NCI-H345 treated with DMSO at 0.1 percent for 48 hours (cell line): ENCODE data around the gene ABHD12.
"Not testable (repeated sequence)": the region's sequence is repeated elsewhere in the genome, so short reads cannot be mapped to it uniquely, and the experiment has no call there.

Experiments
- DNase-seq: peaks from one replicate; lab custom pipeline; 2025; ENCODE audit not compliant: unreplicated experiment; lab: John Stamatoyannopoulos, UW

Gene ABHD12

DNA sequence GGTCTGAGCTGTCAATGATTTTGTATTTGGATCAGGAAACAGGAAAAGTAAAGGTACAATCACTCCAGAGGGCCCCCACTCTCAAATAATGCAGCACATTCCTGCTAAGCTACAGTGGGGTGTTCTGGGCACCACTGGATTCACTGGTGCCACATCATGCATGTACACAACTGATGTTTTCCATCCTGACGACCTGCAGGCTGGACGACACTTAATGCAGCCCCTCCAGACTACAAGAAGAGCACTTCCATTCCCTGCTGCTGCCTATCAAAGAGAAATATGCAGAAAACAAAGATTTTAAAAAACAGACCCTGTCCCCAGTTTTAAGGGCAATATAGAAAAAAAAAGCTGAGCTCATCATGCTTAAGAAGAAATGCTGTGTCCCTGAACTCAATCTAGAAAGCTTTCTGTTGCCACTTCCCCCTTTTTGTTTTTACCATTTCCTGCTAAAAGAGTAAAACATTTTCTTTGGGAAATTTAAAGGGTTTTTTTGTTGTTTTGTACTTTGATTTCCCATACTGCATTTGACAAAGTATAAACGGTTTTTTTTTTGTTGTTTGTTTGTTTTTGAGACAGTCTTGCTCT, 35.5 kb downstream of the ABHD12 start:
- DNase-seq: no peak

DNA sequence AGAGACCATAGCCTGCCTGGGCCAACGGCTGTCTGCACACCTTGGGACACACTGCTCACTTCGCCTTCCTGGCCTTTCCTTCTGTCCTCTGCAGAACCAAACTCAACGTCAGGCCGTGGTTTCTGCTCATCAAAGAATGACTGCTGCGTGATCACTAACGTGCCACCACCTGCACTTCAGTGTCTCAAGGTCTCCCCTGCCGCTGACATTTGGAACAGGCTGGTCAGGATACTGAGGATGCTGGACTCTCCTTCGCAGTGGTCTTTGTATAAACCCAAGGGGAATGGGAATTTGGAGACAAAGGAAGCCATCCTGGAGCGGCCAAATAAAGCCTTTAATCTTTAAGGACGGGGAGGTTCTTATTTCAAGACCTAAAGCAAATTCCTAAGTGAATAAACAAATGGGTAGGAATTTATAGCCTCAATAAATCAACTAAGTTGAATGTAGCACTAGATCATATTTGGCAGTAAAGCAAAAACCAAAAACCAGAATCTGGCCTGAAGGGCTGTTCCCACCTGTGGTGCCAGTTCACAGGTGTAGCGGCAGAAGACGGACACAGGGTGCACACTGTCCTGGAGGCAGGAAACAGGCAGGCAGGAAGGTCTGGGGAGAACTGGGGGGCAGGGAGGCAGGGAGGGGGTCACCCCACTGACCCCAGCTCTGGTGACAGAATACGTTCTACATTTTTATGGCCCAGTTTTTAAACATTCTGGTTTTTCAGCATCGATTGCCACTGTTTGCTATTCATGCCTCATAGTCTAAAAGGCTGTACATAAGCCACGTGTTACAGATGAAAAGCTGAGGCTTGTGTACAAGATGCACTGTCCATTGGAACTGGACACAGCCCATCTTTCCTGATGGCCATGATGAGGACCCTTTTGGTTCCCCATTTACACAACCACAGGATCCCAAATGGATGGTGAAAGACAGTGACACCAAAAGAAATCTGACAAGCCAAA, 36.6 kb downstream of the ABHD12 start:
- DNase-seq: no peak

DNA sequence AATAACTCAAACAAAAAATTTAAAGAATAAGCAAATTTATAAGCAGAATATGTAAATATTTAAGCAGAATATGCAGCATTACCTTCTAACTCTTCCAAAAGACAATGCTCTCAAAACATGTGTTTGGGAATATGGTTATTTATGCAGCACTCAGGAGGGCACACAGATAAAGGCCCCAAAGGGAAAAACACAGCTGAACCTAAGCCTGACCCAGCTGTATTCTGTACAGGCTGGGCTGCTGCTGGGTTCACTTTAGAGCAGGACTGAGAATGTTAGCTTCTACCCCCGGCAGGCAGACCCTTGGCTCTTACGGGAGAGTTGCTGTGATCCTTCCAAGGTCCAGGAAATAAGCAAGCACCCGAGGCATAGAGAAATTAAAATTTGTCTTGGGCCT, 37.3 kb downstream of the ABHD12 start:
- no peak for DNase-seq

- DNase-seq: no peak
Measured at GRCh38 chr20:25352746-25353145, 37.9 kb downstream of the ABHD12 start.

DNA sequence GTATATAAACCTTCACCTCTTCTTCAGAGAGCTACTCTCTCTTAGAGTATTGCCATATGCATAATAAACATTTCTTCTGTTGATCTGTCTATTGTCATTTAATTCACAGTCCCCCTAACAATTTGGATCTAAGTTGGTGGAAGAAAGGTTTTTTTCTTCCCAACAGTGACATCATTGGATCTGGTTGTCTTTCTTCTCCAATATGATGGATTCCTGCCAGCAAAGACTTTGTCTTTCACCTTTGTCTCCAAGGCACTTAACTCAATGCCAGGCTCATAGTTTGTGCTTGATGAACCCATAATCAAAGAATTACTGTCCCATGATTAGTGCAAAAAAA, 39.6 kb downstream of the ABHD12 start:
- DNase-seq: no peak

GRCh38 chr20:25346349-25346748, 44.3 kb downstream of the ABHD12 start:
- no peak for DNase-seq

DNA sequence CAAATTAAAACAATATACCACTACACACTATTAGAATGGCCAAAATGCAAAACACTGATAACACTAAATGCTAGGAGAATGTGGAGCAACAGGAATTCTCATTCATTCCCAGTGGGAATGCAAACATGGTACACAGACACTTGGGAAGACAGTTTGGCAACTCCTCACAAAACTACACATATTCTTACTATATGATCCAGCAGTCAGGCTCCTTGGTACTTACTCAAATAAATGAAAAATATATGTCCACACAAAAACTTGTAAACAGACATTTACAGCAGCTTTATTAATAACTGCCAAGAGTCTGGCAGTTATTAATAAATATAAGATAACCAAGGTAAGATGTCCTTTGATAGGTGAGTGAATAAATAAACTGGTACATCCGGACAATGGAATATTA, 44.9 kb downstream of the ABHD12 start:
- no peak for DNase-seq

GRCh38 chr20:25344634-25345033, 46.0 kb downstream of the ABHD12 start:
- no peak for DNase-seq

DNA sequence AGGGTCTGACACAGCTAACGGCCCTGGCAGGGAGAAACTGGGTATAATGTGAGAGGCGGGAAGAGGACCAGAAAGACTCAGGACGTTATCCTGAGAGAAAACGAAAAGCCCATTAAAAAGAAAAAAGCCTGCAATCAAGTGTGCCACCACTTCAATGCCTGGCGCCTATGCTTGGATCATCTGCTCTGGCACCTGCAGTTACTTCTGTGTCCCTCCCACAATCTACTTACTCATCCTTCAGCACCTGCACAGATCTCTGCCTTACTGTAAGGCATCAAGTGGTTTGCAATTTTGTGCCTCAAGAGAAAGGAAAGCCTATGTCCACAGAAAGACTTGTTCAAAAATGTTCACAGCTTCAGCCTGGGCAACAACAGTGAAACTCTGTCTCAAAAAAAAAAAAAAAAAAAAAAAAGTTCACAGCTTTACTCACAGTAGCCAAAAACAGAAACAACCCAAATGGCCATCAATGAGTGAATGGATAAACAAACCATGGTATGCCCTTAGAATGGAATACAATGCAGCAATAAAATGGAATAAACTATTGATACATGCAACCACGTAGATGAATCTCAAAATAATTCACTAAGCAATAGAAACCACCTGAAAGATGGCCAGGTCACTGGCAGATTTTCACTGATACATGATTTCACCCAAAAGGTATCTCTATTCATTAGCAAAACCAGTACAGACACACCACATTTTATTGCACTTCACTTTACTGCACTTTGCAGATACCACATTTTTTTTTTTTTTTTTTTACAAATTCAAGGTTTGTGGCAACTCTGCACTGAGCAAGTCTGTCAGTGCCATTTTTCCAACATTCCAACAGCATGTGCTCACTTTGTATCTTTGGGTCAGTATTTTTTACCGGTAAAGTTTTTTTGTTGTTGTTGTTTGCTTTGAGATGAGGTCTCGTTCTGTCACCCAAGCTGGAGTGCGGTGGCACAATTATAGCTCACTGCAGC, 48.6 kb downstream of the ABHD12 start:
- peak; percentile 44 for DNase-seq

DNA sequence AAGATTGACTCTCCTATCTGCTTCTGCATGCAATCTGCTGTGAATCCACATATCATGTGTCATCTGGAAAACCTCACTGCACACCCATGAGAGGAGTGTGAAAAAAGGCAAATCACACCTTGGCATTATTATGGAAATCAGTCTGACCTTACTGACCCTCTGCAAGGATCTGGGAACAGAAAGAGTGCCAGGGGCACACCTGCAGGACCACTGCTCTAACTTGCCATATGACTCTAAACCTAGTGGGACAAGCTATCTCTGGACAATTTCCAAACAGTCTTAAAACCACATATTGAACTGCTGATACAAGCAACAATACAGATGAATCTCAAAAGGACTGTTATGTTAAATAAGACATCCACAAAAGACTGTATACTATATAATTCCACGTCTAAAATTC, 50.3 kb downstream of the ABHD12 start:
- no peak for DNase-seq

DNA sequence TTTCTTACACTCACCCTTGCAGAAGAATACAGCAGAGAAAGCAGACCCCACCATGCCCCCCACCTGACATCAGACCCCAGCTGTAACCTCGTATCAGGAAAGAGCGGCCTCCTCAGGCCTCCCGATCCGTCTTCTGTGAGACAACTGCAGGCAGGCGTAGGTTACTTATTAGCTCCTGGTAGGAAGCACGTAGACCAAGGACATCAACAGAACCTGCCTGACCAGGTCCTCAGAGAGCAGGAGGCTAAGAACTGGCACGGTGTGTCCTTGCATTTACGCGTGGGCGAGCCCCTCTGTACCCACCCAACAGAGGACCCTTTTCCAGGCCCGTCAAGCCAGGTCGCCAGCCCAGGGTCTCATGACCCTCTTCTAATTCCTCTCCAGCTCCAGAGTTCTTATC, 51.0 kb downstream of the ABHD12 start:
- DNase-seq: no peak

DNA sequence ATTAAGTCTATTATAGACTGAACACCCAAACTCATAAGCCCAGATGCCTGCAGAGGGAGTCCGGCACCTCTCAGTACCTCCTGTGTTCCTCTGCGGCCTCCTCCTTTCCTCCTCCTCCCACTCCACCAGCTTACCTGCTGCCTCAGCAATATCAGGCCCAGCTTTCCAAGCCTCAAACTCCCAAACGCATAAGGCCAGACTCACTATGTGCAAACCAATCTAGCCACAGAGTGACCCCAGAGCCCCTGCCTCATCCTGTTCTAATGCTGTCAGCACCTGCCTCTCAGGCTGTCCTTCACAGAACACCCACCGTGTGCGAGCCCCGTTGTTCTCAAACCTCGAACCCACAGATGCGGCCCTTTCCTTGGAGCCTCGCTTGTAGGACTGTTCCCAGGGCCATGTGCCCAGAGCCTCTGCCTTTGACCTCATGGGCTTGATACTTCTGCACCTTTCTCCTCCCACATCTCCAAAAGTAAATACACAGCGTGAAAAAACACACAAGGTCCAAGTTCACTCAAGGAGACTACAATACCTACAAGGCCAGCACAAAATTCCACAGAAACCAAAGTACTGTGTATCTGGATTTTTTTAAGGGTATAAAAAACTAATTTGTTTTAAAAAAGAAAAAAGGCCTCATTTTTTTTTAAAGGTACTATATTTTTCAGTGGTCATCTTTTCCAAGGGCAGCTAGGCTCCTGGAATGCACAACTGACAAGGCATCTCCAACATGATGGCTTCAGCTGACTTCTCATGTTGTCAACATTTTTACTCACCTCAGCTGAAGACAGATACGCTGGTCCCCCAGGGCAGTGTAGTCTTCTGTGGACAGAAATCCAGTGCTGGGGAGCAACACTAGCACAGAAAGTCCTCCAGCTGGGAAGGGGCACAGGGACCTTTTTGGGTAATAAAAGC, 52.3 kb downstream of the ABHD12 start:
- no peak for DNase-seq

DNA sequence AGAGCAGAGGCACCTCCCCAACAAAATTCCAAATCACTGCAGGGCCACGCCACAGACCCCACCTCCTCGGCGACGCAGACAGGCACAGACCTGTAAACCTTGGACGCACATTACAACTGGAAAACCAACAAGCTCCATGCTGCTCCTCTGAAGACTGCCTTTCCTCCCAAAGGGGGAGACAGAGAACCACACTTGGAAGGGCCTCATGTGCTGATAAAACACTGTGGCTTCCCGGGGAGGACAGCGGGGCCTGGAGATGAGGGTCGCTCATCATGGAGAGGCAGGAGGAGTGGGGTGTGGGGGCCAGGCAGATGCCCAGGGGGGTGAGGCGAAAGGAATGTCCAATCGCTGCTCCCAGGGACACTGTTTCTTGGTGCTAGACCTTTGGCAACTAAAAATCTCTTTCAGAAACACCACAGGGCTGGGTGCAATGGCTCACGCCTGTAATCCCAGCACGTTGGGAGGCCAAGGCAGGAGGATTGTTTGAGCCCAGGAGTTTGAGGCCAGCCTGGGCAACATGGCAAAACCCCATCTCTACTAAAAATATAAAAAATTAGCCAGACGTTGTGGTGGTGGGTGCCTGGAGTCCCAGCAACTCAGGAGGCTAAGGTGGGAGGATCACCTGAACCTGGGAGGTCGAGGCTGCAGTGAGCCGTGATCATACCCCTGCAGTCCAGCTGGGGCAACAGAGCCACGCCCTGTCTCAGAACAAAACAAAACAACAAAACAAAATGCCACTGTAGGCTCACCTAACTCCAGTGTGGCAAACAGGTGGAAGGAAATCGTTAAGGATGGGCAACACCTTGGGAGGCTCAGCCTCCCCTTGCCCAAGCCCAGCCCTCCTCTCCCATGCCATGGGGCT, 53.8 kb downstream of the ABHD12 start:
- DNase-seq: no peak

DNA sequence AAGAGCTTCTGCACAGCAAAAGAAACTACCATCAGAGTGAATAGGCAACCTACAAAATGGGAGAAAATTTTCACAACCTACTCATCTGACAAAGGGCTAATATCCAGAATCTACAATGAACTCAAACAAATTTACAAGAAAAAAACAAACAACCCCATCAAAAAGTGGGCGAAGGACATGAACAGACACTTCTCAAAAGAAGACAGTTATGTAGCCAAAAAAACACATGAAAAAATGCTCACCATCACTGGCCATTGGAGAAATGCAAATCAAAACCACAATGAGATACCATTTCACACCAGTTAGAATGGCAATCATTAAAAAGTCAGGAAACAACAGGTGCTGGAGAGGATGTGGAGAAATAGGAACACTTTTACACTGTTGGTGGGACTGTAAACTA, 55.7 kb downstream of the ABHD12 start:
- not testable (repeated sequence) for DNase-seq

GRCh38 chr20:25328954-25329498, 61.6 kb downstream of the ABHD12 start:
- DNase-seq: no peak

DNA sequence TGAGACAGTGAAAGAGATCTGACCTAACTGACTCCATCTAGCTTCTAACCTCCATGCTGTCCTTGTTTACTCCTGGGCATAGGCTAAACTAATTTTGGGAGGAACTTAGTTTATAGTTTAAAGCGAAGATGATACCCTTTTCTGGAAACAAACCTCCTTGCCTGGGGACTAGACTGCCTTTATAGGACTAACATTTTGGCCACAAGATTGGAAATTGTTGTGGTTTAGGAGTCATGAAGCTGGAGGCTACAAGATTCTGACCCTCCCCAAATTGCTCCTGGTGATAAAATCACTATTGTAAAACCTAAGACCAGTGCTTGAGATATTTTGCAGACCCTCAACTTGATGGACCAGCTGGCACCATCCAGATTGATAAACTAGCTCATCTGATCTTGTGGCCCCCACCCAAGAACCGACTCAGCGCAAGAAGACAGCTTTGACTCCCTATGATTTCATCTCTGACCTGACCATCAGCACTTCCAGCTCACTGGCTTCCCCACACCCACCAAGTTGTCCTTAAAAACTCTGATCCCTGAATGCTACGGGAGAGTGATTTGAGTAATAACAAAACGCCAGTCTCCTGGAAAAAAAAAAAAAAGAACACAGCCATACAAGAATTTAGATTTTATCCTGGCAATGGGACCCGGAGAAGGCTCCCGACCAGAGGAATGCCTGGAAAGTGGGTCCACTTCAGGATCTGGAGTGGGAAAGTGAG, 63.0 kb downstream of the ABHD12 start:
- no peak for DNase-seq

DNA sequence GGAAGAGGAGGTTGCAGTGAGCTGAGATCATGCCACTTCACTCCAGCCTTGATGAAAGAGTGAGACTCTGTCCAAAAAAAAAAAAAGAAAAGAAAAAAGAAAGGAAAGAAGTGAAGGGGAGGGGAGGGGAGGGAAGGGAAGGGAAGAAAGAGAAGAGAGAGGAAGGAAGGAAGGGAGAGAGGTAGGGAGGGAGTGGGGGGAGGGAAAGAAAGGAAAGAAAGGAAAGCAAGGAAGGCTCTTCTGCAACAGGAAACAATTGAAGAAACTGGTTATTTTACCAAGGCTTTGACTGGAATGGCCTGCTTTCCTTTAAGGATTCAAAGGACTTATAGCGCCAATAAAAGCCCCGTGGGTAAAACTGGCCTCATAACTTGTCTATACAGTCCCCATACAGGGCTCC, 64.6 kb downstream of the ABHD12 start:
- DNase-seq: no peak

GRCh38 chr20:25325073-25325472, 65.6 kb downstream of the ABHD12 start:
- no peak for DNase-seq

- no peak for DNase-seq
Measured at GRCh38 chr20:25324412-25324811, 66.2 kb downstream of the ABHD12 start.
